ENCODE results near the gene ANKRD28.

DNA sequence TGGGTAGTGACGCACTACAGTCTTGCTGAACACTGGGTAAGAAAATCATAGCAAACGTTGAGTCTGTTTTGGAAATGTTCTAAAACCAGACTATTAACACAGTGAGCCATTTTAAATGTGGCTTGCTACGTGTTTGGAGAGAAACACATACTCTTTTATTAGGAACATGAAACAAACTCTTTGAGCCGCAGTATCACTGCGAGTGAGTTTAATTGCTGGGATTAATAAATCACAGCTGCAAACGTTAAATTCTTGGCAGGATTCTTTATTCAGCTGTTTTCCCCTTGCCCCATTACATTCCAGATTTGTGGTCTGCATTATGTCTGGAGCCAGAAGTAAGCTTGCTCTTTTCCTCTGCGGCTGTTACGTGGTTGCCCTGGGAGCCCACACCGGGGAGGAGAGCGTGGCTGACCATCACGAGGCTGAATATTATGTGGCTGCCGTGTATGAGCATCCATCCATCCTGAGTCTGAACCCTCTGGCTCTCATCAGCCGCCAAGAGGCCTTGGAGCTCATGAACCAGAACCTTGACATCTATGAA, 162.6 kb downstream of the ANKRD28 start:
- TF ChIP-seq, protein P1, sequence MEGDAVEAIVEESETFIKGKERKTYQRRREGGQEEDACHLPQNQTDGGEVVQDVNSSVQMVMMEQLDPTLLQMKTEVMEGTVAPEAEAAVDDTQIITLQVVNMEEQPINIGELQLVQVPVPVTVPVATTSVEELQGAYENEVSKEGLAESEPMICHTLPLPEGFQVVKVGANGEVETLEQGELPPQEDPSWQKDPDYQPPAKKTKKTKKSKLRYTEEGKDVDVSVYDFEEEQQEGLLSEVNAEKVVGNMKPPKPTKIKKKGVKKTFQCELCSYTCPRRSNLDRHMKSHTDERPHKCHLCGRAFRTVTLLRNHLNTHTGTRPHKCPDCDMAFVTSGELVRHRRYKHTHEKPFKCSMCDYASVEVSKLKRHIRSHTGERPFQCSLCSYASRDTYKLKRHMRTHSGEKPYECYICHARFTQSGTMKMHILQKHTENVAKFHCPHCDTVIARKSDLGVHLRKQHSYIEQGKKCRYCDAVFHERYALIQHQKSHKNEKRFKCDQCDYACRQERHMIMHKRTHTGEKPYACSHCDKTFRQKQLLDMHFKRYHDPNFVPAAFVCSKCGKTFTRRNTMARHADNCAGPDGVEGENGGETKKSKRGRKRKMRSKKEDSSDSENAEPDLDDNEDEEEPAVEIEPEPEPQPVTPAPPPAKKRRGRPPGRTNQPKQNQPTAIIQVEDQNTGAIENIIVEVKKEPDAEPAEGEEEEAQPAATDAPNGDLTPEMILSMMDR (IDR thresholded peaks at IDR 0.05), result no peak
- TF ChIP-seq POLR2AphosphoS5 (IDR thresholded peaks at IDR 0.05), result peak; percentile 91
